IMR-90 (cell line): ENCODE measurements around the gene MSN. TPM values are rescaled to one million over a fixed set of nuclear protein-coding genes. Genes with fewer than 3 reads are reported as not detected.
"Not testable (repeated sequence)": the region's sequence is repeated elsewhere in the genome, so short reads cannot be mapped to it uniquely, and the experiment has no call there.

ENCODE experiments used
- ATAC-seq: fragments of 200-7000 bp; cut with Tn5 transposase; 2 replicates; pipeline ENCODE4 v1.9.1; 2020; ENCODE audit warnings: low read depth, mild to moderate bottlenecking, moderate library complexity
- BruUV-seq: library from RNA; stranded (reverse); fragments of 400-500 nt; replicated peaks from 2 replicates; lab custom pipeline; 2021; lab: Mats Ljungman, UMichigan
- CTCF ChIA-PET: fragments of 300-600 bp; formaldehyde crosslinking; extraction: SDS; loops from one replicate; lab custom pipeline; 2021; ENCODE audit warnings: antibody characterized with exemption; lab: Yijun Ruan, JAX
- POLR2A ChIA-PET: fragments of 300-600 bp; sonication (Branson Sonifier 250); formaldehyde crosslinking; loops from one replicate; lab custom pipeline; 2022; ENCODE audit warnings: antibody characterized with exemption; ENCODE audit not compliant: unreplicated experiment; lab: Charles Lee
- DNase-seq: peaks from one replicate; pipeline ENCODE4 v3.0.0; 2013
- H2AFZ ChIP-seq: replicated peaks from 2 replicates; pipeline ENCODE3; 2013; ENCODE audit warnings: low read length, mild to moderate bottlenecking; ENCODE audit not compliant: poor library complexity
- H2AK5ac ChIP-seq: 2 replicates; pipeline ENCODE4 v1.6.1; 2013; ENCODE audit warnings: low read depth, low read length, inconsistent platforms
- H2AK9ac ChIP-seq: replicated peaks from 2 replicates; pipeline ENCODE3; 2013; ENCODE audit warnings: mild to moderate bottlenecking, low read depth, low read length, moderate library complexity; ENCODE audit not compliant: poor library complexity
- H2BK120ac ChIP-seq: 2 replicates; pipeline ENCODE4 v1.6.1; 2013; ENCODE audit warnings: low read depth, low read length, inconsistent platforms
- H2BK15ac ChIP-seq: 3 replicates; pipeline ENCODE4 v1.6.1; 2013; ENCODE audit warnings: low read depth, low read length, inconsistent platforms
- H2BK20ac ChIP-seq: 2 replicates; pipeline ENCODE4 v1.6.1; 2013; ENCODE audit warnings: low read depth, mild to moderate bottlenecking, inconsistent platforms, low read length, moderate library complexity
- H2BK5ac ChIP-seq: 2 replicates; pipeline ENCODE4 v1.6.1; 2013; ENCODE audit warnings: mild to moderate bottlenecking, low read depth, low read length, inconsistent platforms; ENCODE audit not compliant: poor library complexity, severe bottlenecking
- H3K14ac ChIP-seq: replicated peaks from 2 replicates; pipeline ENCODE4 v1.6.1; 2013; ENCODE audit warnings: low read depth, low read length, inconsistent platforms
- H3K18ac ChIP-seq: 2 replicates; pipeline ENCODE4 v1.6.1; 2013; ENCODE audit warnings: low read depth, low read length, control low read depth
- H3K23ac ChIP-seq: 2 replicates; pipeline ENCODE4 v1.6.1; 2013; ENCODE audit warnings: low read depth, low read length, inconsistent platforms
- H3K27ac ChIP-seq: 2 replicates; pipeline ENCODE4 v1.5.1; 2013; ENCODE audit warnings: mild to moderate bottlenecking, control low read depth, low read length; ENCODE audit not compliant: insufficient read depth
- H3K27me3 ChIP-seq: 2 replicates; pipeline ENCODE4 v1.6.1; 2013; ENCODE audit warnings: low read length; ENCODE audit not compliant: control insufficient read depth, insufficient read depth
- H3K36me3 ChIP-seq: 2 replicates; pipeline ENCODE4 v1.6.1; 2013; ENCODE audit warnings: low read length, mixed read lengths; ENCODE audit not compliant: control insufficient read depth, insufficient read depth
- H3K4ac ChIP-seq: 2 replicates; pipeline ENCODE4 v1.6.1; 2013; ENCODE audit warnings: low read depth, low read length, inconsistent platforms
- H3K4me1 ChIP-seq: 2 replicates; pipeline ENCODE4 v1.6.1; 2013; ENCODE audit warnings: low read length, mixed read lengths; ENCODE audit not compliant: control insufficient read depth, insufficient read depth
- H3K4me2 ChIP-seq: 2 replicates; pipeline ENCODE4 v1.6.1; 2013; ENCODE audit warnings: low read depth, mild to moderate bottlenecking, control low read depth, low read length, moderate library complexity
- H3K4me3 ChIP-seq: 2 replicates; pipeline ENCODE4 v1.5.1; 2013; ENCODE audit warnings: low read depth, mild to moderate bottlenecking, control low read depth, low read length, moderate library complexity; ENCODE audit not compliant: insufficient read depth
- H3K56ac ChIP-seq: 2 replicates; pipeline ENCODE4 v1.6.1; 2013; ENCODE audit warnings: low read length, inconsistent platforms; ENCODE audit not compliant: insufficient read depth; ENCODE audit errors: extremely low read depth
- H3K79me1 ChIP-seq, 2 experiments: 2 replicates each; pipeline ENCODE4 v1.6.1; 2013; ENCODE audit warnings: low read length in 2 of 2, inconsistent platforms in 1 of 2, low read depth in 1 of 2
- H3K9ac ChIP-seq: 2 replicates; pipeline ENCODE4 v1.6.1; 2013; ENCODE audit warnings: low read depth, low read length, control low read depth
- H3K9me1 ChIP-seq: 2 replicates; pipeline ENCODE4 v1.6.1; 2013; ENCODE audit warnings: low read length, inconsistent platforms; ENCODE audit not compliant: insufficient read depth
- H3K9me3 ChIP-seq: 2 replicates; pipeline ENCODE4 v1.6.1; 2013; ENCODE audit warnings: low read length; ENCODE audit not compliant: control insufficient read depth, insufficient read depth
- H4K20me1 ChIP-seq: 2 replicates; pipeline ENCODE4 v1.6.1; 2013; ENCODE audit warnings: low read length, inconsistent platforms; ENCODE audit not compliant: insufficient read depth
- H4K5ac ChIP-seq: 2 replicates; pipeline ENCODE4 v1.6.1; 2013; ENCODE audit warnings: mild to moderate bottlenecking, low read depth, low read length, control low read depth
- H4K8ac ChIP-seq, 2 experiments: 2 replicates each; pipeline ENCODE4 v1.6.1; 2013; ENCODE audit warnings: low read depth in 2 of 2, low read length in 2 of 2, control low read depth in 1 of 2, inconsistent platforms in 1 of 2
- H4K91ac ChIP-seq: 2 replicates; pipeline ENCODE4 v1.6.1; 2013; ENCODE audit warnings: low read depth, low read length, inconsistent platforms; ENCODE audit not compliant: insufficient read depth
- MAZ ChIP-seq: IDR thresholded peaks from 2 replicates; pipeline ENCODE4 v1.6.1; 2012; ENCODE audit warnings: low read depth, mild to moderate bottlenecking, low read length, improper control_type of control experiment, moderate library complexity, borderline replicate concordance
- RCOR1 ChIP-seq: IDR thresholded peaks from 2 replicates; pipeline ENCODE4 v1.6.1; 2012; ENCODE audit warnings: mild to moderate bottlenecking, low read length, improper control_type of control experiment; ENCODE audit not compliant: insufficient replicate concordance
- WGBS, 2 experiments: methylation state at CpG; one replicate each; pipeline versions ENCODE4 v1.1.5 to v1.1.7; 2013; ENCODE audit warnings: missing lambda C conversion rate in 2 of 2; ENCODE audit not compliant: insufficient read length in 1 of 2; ENCODE audit errors: extremely low coverage in 2 of 2; 5-methylcytosine and 5-hydroxymethylcytosine counted together
- dilution Hi-C: fragments of 300-500 bp; cut with HindIII; formaldehyde crosslinking; loops from one replicate; pipeline ENCODE4 v1.14.3; 2018; ENCODE audit warnings: low sequenced_read_pairs; ENCODE audit not compliant: unreplicated experiment
- in situ Hi-C: fragments of 300-500 bp; cut with MboI; formaldehyde crosslinking; loops from 3 replicates; pipeline ENCODE4 v1.14.3; 2019; ENCODE audit warnings: low sequenced_read_pairs, inconsistent platforms, mixed read lengths
- intact Hi-C: fragments of 100-400 bp; cut with micrococcal nuclease; formaldehyde crosslinking; loops from 2 replicates; pipeline ENCODE4 v1.10.0; 2022
- polyA plus RNA-seq, 3 experiments: library from polyadenylated mRNA; depleted of rRNA; stranded (reverse); fragments of >200 nt; gene quantifications; 2 replicates each; pipeline ENCODE4 v1.2.3, GENCODE V29; 2012; ENCODE audit warnings: low replicate concordance in 1 of 3
- total RNA-seq: library from RNA; depleted of rRNA; stranded (reverse); fragments of >200 nt; gene quantifications from 2 replicates; pipeline ENCODE4 v1.2.3, GENCODE V29; 2012

Gene MSN
- total and polyA plus RNA-seq, 2 of the 4 experiments (the other 2 are of a cell fraction): 422 to 619 TPM

GRCh38 chrX:65652098-65652497 lies 15.4 kb upstream of the MSN start:
- Histone ChIP-seq H2AK5ac (no peak overlapping the region), H3K4ac (no peak overlapping the region), H3K23ac (no peak overlapping the region), H4K8ac (no peak overlapping the region), H3K9ac (no peak overlapping the region), H2AK9ac (no peak overlapping the region), H3K27ac (no peak overlapping the region), H4K20me1 (no peaks in the 10 kb centered on the region), H3K4me3 (no peak overlapping the region), H4K5ac (no peak overlapping the region), H3K9me3 (peaks cover 2% of the 10 kb centered on the region), H3K79me1 (no peaks in the 10 kb centered on the region), H3K9me1 (no peaks in the 10 kb centered on the region; the same call in 1 of the 2 replicates), H3K4me1 (peaks cover 3% of the 10 kb centered on the region; the same call in 1 of the 2 replicates), H2BK120ac (no peak overlapping the region), H3K14ac (no peak overlapping the region), H3K56ac (no peak overlapping the region), H2BK5ac (no peak overlapping the region), H2BK15ac (no peak overlapping the region), H4K91ac (no peak overlapping the region), H3K18ac (no peak overlapping the region), H3K4me2 (no peak overlapping the region), H3K27me3 (no peaks in the 10 kb centered on the region; the same call in 1 of the 2 replicates), H2BK20ac (no peak overlapping the region), H2AFZ (no peak overlapping the region), H3K36me3 (no peaks in the 10 kb centered on the region)
- intact Hi-C loops: no loop called here
- WGBS, 2 experiments: no CpG with 5 or more reads among the region's 1 CpG
- BruUV-seq: no TSS peak
- TF ChIP-seq MAZ (no peak), RCOR1 (no peak)
- dilution Hi-C loops: no loop called here
- ChIA-PET POLR2A (no interaction called here), CTCF (no interaction called here)
- no peak for ATAC-seq
- in situ Hi-C loops: no loop called here
- DNase-seq: no peak

- DNase-seq, H2AFZ ChIP-seq, H3K9me1 ChIP-seq, CTCF ChIA-PET, H2BK5ac ChIP-seq, H2BK15ac ChIP-seq, H4K91ac ChIP-seq, H2AK5ac ChIP-seq, H3K14ac ChIP-seq, H3K27ac ChIP-seq, H3K27me3 ChIP-seq, H3K18ac ChIP-seq, H3K9ac ChIP-seq, H3K23ac ChIP-seq, H2AK9ac ChIP-seq, H3K56ac ChIP-seq, POLR2A ChIA-PET, H3K79me1 ChIP-seq, H4K8ac ChIP-seq, in situ Hi-C loops, dilution Hi-C loops, H3K9me3 ChIP-seq, ATAC-seq, H4K20me1 ChIP-seq, H2BK20ac ChIP-seq, H3K4me3 ChIP-seq, H4K5ac ChIP-seq, BruUV-seq, H3K4me1 ChIP-seq, H3K36me3 ChIP-seq, intact Hi-C loops, H3K4ac ChIP-seq, H2BK120ac ChIP-seq, H3K4me2 ChIP-seq: not testable (repeated sequence)
- WGBS, 2 experiments: 0% methylated on average over 1 of the region's 7 CpGs; no CpG with 5 or more reads in 1 of the 2 experiments
Observed at GRCh38 chrX:65657009-65657441, 10.4 kb upstream of the MSN start.
